A549 (cell line): Measurements from ENCODE around the gene REXO5. TPM values are rescaled to one million over a fixed set of nuclear protein-coding genes. Genes with fewer than 3 reads are reported as not detected.

Experiments
- ATAC-seq, 2 experiments: fragments of 200-7000 bp in 1 of 2; fragments of >200 bp in 1 of 2; cut with Nextera tagmentation in 1 of 2; cut with Tn5 transposase in 1 of 2; 3 replicates each; pipeline versions ENCODE4 v1.8.0 to v1.9.1; 2018 to 2020; ENCODE audit warnings: mild to moderate bottlenecking in 1 of 2, moderate library complexity in 1 of 2
- CTCF ChIA-PET: fragments of 300-600 bp; sonication (Branson Sonifier 250); formaldehyde crosslinking; extraction: SDS; loops from one replicate; lab custom pipeline; 2021; ENCODE audit warnings: antibody characterized with exemption, inconsistent platforms; lab: Yijun Ruan, JAX
- POLR2A ChIA-PET: fragments of 350-600 bp; formaldehyde crosslinking; extraction: SDS; loops from one replicate; lab custom pipeline; 2021; ENCODE audit warnings: antibody characterized with exemption, inconsistent platforms; lab: Yijun Ruan, JAX
- DNase-seq, 2 experiments: peaks; one replicate each; pipeline versions ENCODE4 v3.0.0 to v3.0.0-alpha.2; 2011 to 2016; ENCODE audit warnings: low read depth in 1 of 2, low spot score in 1 of 2
- FAIRE-seq: peaks from 2 replicates; lab custom pipeline; 2011; peaks lifted over from hg19 to GRCh38; lab: Jason Lieb, UNC
- H3K27ac ChIP-seq, 2 experiments: fragments of >200 bp; sonication (Bioruptor Twin); formaldehyde crosslinking; 3 replicates each; pipeline ENCODE4 v1.5.1; 2016 to 2017
- H3K4me1 ChIP-seq: fragments of >200 bp; sonication (Bioruptor Twin); formaldehyde crosslinking; 3 replicates; pipeline ENCODE4 v1.6.1; 2016
- H3K4me2 ChIP-seq: fragments of >200 bp; sonication (Bioruptor Twin); formaldehyde crosslinking; 3 replicates; pipeline ENCODE4 v1.6.1; 2016
- H3K4me3 ChIP-seq: fragments of >200 bp; sonication (Bioruptor Twin); formaldehyde crosslinking; 3 replicates; pipeline ENCODE4 v1.5.1; 2016
- H3K9me3 ChIP-seq: fragments of >200 bp; sonication (Bioruptor Twin); formaldehyde crosslinking; 3 replicates; pipeline ENCODE4 v1.6.1; 2016
- CEBPB ChIP-seq, 2 experiments: fragments of >200 bp in 1 of 2; sonication (Bioruptor Twin) in 1 of 2; formaldehyde crosslinking in 1 of 2; IDR thresholded peaks; 2 replicates each; pipeline ENCODE4 v1.6.1; 2012 to 2016
- CHD4 ChIP-seq: fragments of 200-600 bp; sonication (generic); IDR thresholded peaks from 2 replicates; pipeline ENCODE4 v1.6.1; 2016; ENCODE audit warnings: antibody characterized with exemption, mild to moderate bottlenecking, borderline replicate concordance
- EP300 ChIP-seq, 2 experiments: fragments of >200 bp; sonication (Bioruptor Twin); formaldehyde crosslinking; IDR thresholded peaks; 2 replicates in 1 of 2; 3 replicates in 1 of 2; pipeline ENCODE4 v1.6.1; 2016 to 2017
- FOXS1 ChIP-seq: fragments of 250-450 bp; sonication (Bioruptor Pico); IDR thresholded peaks from 2 replicates; pipeline ENCODE4 v1.5.0; 2020; ENCODE audit warnings: mild to moderate bottlenecking, moderate library complexity
- GATA3 ChIP-seq: IDR thresholded peaks from 2 replicates; pipeline ENCODE4 v1.6.1; 2012; ENCODE audit warnings: borderline replicate concordance
- HEYL ChIP-seq: fragments of 250-450 bp; sonication (Bioruptor Pico); IDR thresholded peaks from 2 replicates; pipeline ENCODE4 v1.8.0; 2021; ENCODE audit warnings: mild to moderate bottlenecking, moderate library complexity
- HOXA7 ChIP-seq: fragments of 250-450 bp; sonication (Bioruptor Pico); IDR thresholded peaks from 2 replicates; pipeline ENCODE4 v1.5.0; 2020; ENCODE audit warnings: mild to moderate bottlenecking, moderate library complexity
- JUN ChIP-seq, 2 experiments: fragments of >200 bp; sonication (Bioruptor Twin); formaldehyde crosslinking; IDR thresholded peaks; 2 replicates in 1 of 2; 3 replicates in 1 of 2; pipeline ENCODE4 v1.6.1; 2016 to 2017
- KDM1A ChIP-seq: fragments of 200-600 bp; sonication (generic); IDR thresholded peaks from 2 replicates; pipeline ENCODE4 v1.6.1; 2016; ENCODE audit warnings: low read depth, mild to moderate bottlenecking
- KDM5A ChIP-seq: fragments of 200-600 bp; sonication (generic); IDR thresholded peaks from 2 replicates; pipeline ENCODE4 v1.6.1; 2016; ENCODE audit warnings: antibody characterized with exemption, mild to moderate bottlenecking
- MAFK ChIP-seq: fragments of 450-650 bp; IDR thresholded peaks from 2 replicates; pipeline ENCODE4 v1.6.1; 2014; ENCODE audit not compliant: partially characterized antibody
- MAZ ChIP-seq: fragments of 150-350 bp; IDR thresholded peaks from 2 replicates; pipeline ENCODE4 v1.6.1; 2014; ENCODE audit warnings: antibody characterized with exemption, low read depth, low read length, borderline replicate concordance
- NPAS2 ChIP-seq: fragments of 250-450 bp; sonication (Bioruptor Pico); IDR thresholded peaks from 2 replicates; pipeline ENCODE4 v1.8.0; 2022; ENCODE audit warnings: mild to moderate bottlenecking, moderate library complexity, borderline replicate concordance
- POLR2A ChIP-seq: IDR thresholded peaks from 2 replicates; pipeline ENCODE4 v1.6.1; 2012; ENCODE audit warnings: mild to moderate bottlenecking, low read length
- RARB ChIP-seq: fragments of 250-450 bp; sonication (Bioruptor Pico); IDR thresholded peaks from 2 replicates; pipeline ENCODE4 v1.8.0; 2021; ENCODE audit warnings: mild to moderate bottlenecking, moderate library complexity
- RCOR1 ChIP-seq: fragments of 150-350 bp; IDR thresholded peaks from 2 replicates; pipeline ENCODE4 v1.6.1; 2014; ENCODE audit warnings: antibody characterized with exemption, low read length, low read depth
- RFX5 ChIP-seq: fragments of 450-650 bp; IDR thresholded peaks from 2 replicates; pipeline ENCODE4 v1.7.1; 2014; ENCODE audit warnings: antibody characterized with exemption, mild to moderate bottlenecking, moderate library complexity
- TFCP2L1 ChIP-seq: fragments of 250-450 bp; sonication (Bioruptor Pico); IDR thresholded peaks from 2 replicates; pipeline ENCODE4 v1.5.0; 2021; ENCODE audit warnings: mild to moderate bottlenecking
- ZC3H11A ChIP-seq: fragments of 450-650 bp; IDR thresholded peaks from 2 replicates; pipeline ENCODE4 v1.6.1; 2014; ENCODE audit warnings: antibody characterized with exemption, mild to moderate bottlenecking
- ZFP36 ChIP-seq: fragments of 450-650 bp; IDR thresholded peaks from 2 replicates; pipeline ENCODE4 v1.6.1; 2014; ENCODE audit warnings: borderline replicate concordance; ENCODE audit not compliant: partially characterized antibody
- WGBS: methylation state at CpG from one replicate; pipeline ENCODE4 v1.1.6; 2017; ENCODE audit errors: missing lambda C conversion rate; 5-methylcytosine and 5-hydroxymethylcytosine counted together
- polyA plus RNA-seq, 4 experiments: library from polyadenylated mRNA; depleted of rRNA in 3 of 4; stranded (reverse); fragments of >200 nt; fragmentation: RNase III in 1 of 4; extraction: RNeasy Plus Mini Kit Qiagen cat#74134 plus additional on column Dnase treatment in 1 of 4; gene quantifications; 2 replicates in 3 of 4; 3 replicates in 1 of 4; pipeline ENCODE4 v1.2.3, GENCODE V29; 2011 to 2017
- TF ChIP-seq, protein P1 (sequence below): IDR thresholded peaks from 2 replicates; pipeline ENCODE4 v1.6.1; 2012
- TF ChIP-seq, protein P2 (sequence below): fragments of >200 bp; sonication (Bioruptor Twin); formaldehyde crosslinking; IDR thresholded peaks from 3 replicates; pipeline ENCODE4 v1.6.1; 2016
- TF ChIP-seq, protein P3 (sequence below): fragments of >200 bp; sonication (Bioruptor Twin); formaldehyde crosslinking; IDR thresholded peaks from 2 replicates; pipeline ENCODE4 v1.6.1; 2016
- TF ChIP-seq, protein P4 (sequence below): fragments of 150-350 bp; IDR thresholded peaks from 2 replicates; pipeline ENCODE4 v1.6.1; 2014; ENCODE audit warnings: low read depth, mild to moderate bottlenecking, low read length
- TF ChIP-seq, protein P5 (sequence below): fragments of 200-600 bp; sonication (generic); IDR thresholded peaks from 2 replicates; pipeline ENCODE4 v1.6.1; 2016; ENCODE audit warnings: antibody characterized with exemption, mild to moderate bottlenecking, moderate library complexity

The REXO5 gene
- polyA plus RNA-seq, 2 of the 4 experiments (the other 2 are of a cell fraction), result 4.0 to 5.1 TPM

DNA sequence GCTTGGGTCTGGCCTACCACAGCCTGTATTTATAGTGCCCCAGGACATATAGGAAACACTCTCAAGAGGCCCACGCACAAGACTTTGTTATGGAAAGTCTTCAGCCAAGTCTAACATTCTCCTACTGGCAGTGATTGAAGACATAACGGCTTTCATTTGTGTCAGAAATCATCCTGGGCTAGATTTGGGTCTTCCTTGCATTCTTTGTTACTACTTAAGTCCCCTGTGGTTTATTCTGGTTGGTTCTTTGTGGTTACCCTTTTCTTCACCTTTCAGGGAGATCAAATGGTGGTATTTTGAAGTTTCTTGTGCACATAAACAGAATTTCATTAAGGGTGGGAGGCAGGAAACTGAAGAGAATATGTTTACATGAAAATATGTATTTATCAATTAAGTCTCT, 37.7 kb downstream of the REXO5 start:
- WGBS, result 86% methylated on average over 2 of the region's 2 CpGs
- CTCF ChIA-PET, result interaction anchor here (1.2 to 1.7 kb wide), 4 partner anchors 10 to 240 kb away, joined by 3 to 6 read pairs (median 3); partner anchors contain the start of genes ERI2 and REXO5
- POLR2A ChIA-PET, result no interaction called here

DNA sequence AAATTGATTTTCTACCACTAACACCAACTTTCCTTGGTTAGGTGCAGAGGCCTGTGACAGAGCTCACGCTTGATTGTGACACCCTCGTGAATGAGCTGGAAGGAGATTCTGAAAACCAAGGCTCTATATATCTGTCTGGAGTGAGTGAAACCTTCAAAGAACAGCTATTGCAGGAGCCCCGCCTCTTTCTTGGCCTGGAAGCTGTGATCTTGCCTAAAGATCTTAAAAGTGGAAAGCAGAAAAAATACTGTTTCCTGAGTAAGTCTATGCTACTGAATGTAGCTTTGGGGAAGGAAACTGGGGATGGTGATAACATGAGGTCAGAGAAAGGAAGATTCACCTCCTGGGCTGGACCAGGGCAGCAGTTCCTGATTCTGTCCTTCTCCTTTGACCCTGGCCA, 38.3 kb downstream of the REXO5 start:
- no peaks in the 10 kb centered on the region for H3K4me1 ChIP-seq
- 89% methylated on average over 3 of the region's 3 CpGs for WGBS
- ATAC-seq (no peak), FAIRE-seq (no peak), DNase-seq (no peak)
- TF ChIP-seq GATA3, result no peak
- no peak for TF ChIP-seq NPAS2 (CRISPR knock-in tag)
- TF ChIP-seq FOXS1 (CRISPR knock-in tag), result no peak
- no peak for TF ChIP-seq KDM5A
- no peak for TF ChIP-seq JUN (IDR thresholded peaks at IDR 0.05)
- no peak for TF ChIP-seq HEYL (CRISPR knock-in tag)
- no peak for TF ChIP-seq HOXA7 (CRISPR knock-in tag)
- TF ChIP-seq TFCP2L1 (CRISPR knock-in tag), result no peak
- TF ChIP-seq, protein P1, sequence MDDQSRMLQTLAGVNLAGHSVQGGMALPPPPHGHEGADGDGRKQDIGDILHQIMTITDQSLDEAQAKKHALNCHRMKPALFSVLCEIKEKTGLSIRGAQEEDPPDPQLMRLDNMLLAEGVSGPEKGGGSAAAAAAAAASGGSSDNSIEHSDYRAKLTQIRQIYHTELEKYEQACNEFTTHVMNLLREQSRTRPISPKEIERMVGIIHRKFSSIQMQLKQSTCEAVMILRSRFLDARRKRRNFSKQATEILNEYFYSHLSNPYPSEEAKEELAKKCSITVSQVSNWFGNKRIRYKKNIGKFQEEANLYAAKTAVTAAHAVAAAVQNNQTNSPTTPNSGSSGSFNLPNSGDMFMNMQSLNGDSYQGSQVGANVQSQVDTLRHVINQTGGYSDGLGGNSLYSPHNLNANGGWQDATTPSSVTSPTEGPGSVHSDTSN, result no peak
- TF ChIP-seq, protein P2, sequence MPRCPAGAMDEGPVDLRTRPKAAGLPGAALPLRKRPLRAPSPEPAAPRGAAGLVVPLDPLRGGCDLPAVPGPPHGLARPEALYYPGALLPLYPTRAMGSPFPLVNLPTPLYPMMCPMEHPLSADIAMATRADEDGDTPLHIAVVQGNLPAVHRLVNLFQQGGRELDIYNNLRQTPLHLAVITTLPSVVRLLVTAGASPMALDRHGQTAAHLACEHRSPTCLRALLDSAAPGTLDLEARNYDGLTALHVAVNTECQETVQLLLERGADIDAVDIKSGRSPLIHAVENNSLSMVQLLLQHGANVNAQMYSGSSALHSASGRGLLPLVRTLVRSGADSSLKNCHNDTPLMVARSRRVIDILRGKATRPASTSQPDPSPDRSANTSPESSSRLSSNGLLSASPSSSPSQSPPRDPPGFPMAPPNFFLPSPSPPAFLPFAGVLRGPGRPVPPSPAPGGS, result no peak
- TF ChIP-seq POLR2A, result no peak
- TF ChIP-seq EP300 (IDR thresholded peaks at IDR 0.05), result no peak
- TF ChIP-seq, protein P3, sequence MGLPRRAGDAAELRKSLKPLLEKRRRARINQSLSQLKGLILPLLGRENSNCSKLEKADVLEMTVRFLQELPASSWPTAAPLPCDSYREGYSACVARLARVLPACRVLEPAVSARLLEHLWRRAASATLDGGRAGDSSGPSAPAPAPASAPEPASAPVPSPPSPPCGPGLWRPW, result no peak
- no peak for TF ChIP-seq RARB
- TF ChIP-seq ZC3H11A, result no peak
- no peak for TF ChIP-seq RFX5
- TF ChIP-seq KDM1A, result no peak
- no peak for TF ChIP-seq CHD4
- no peak for TF ChIP-seq RCOR1
- TF ChIP-seq, protein P4, sequence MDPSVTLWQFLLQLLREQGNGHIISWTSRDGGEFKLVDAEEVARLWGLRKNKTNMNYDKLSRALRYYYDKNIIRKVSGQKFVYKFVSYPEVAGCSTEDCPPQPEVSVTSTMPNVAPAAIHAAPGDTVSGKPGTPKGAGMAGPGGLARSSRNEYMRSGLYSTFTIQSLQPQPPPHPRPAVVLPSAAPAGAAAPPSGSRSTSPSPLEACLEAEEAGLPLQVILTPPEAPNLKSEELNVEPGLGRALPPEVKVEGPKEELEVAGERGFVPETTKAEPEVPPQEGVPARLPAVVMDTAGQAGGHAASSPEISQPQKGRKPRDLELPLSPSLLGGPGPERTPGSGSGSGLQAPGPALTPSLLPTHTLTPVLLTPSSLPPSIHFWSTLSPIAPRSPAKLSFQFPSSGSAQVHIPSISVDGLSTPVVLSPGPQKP, result no peak
- H3K27ac ChIP-seq, result no peak overlapping the region
- CTCF ChIA-PET, result interaction anchor here (1.2 to 1.7 kb wide), 6 partner anchors 11 to 255 kb away, joined by 3 to 6 read pairs (median 3); no protein-coding TSS in a partner anchor
- H3K9me3 ChIP-seq, result no peaks in the 10 kb centered on the region
- no peak overlapping the region for H3K4me2 ChIP-seq
- POLR2A ChIA-PET, result no interaction called here
- no peak overlapping the region for H3K4me3 ChIP-seq

More for the DNA sequence above, 37.7 kb downstream of the REXO5 start:
- Histone ChIP-seq H3K4me1 (no peaks in the 10 kb centered on the region), H3K9me3 (no peaks in the 10 kb centered on the region), H3K4me3 (no peak overlapping the region), H3K27ac (no peak overlapping the region), H3K4me2 (no peak overlapping the region)
- no peak for TF ChIP-seq CEBPB (IDR thresholded peaks at IDR 0.05)
- no peak for TF ChIP-seq MAZ
- no peak for TF ChIP-seq RFX5
- no peak for TF ChIP-seq HOXA7 (CRISPR knock-in tag)
- no peak for TF ChIP-seq ZFP36
- TF ChIP-seq, protein P5, sequence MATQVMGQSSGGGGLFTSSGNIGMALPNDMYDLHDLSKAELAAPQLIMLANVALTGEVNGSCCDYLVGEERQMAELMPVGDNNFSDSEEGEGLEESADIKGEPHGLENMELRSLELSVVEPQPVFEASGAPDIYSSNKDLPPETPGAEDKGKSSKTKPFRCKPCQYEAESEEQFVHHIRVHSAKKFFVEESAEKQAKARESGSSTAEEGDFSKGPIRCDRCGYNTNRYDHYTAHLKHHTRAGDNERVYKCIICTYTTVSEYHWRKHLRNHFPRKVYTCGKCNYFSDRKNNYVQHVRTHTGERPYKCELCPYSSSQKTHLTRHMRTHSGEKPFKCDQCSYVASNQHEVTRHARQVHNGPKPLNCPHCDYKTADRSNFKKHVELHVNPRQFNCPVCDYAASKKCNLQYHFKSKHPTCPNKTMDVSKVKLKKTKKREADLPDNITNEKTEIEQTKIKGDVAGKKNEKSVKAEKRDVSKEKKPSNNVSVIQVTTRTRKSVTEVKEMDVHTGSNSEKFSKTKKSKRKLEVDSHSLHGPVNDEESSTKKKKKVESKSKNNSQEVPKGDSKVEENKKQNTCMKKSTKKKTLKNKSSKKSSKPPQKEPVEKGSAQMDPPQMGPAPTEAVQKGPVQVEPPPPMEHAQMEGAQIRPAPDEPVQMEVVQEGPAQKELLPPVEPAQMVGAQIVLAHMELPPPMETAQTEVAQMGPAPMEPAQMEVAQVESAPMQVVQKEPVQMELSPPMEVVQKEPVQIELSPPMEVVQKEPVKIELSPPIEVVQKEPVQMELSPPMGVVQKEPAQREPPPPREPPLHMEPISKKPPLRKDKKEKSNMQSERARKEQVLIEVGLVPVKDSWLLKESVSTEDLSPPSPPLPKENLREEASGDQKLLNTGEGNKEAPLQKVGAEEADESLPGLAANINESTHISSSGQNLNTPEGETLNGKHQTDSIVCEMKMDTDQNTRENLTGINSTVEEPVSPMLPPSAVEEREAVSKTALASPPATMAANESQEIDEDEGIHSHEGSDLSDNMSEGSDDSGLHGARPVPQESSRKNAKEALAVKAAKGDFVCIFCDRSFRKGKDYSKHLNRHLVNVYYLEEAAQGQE, result no peak
- TF ChIP-seq MAFK, result no peak
- no peak for ATAC-seq
- no peak for FAIRE-seq
- DNase-seq, result no peak
